ENCODE measurements around the gene ALG12. TPM values are rescaled to one million over a fixed set of nuclear protein-coding genes. Genes with fewer than 3 reads are reported as not detected.
"Not testable (repeated sequence)": the region's sequence is repeated elsewhere in the genome, so short reads cannot be mapped to it uniquely, and the experiment has no call there.

Gene ALG12
- total RNA-seq, 2 experiments from 2014 or later, result 21.4 to 28.5 TPM

- Mint-ChIP-seq H3K4me3 (peak overlapping the region; percentile 64), H3K27me3 (peaks cover 21% of the 10 kb centered on the region), H3K27ac (peak overlapping the region; percentile 79), H3K4me1 (peaks cover 44% of the 10 kb centered on the region)
- POLR2A ChIA-PET, result interaction anchor here (0.6 kb wide), 1 partner anchor 393 kb away, joined by 3 read pairs; no protein-coding TSS in a partner anchor
- DNase-seq; CTCF ChIA-PET; H3K36me3 Mint-ChIP-seq (ENCODE audit: low read depth); H3K9me3 Mint-ChIP-seq: not testable (repeated sequence)
These were observed 65.7 kb downstream of the ALG12 start for GRCh38 chr22:49852568-49852897.

- Mint-ChIP-seq H3K36me3 (ENCODE audit: low read depth) (peaks cover 5% of the 10 kb centered on the region), H3K4me1 (peaks cover 43% of the 10 kb centered on the region), H3K9me3 (no peaks in the 10 kb centered on the region), H3K4me3 (peak overlapping the region; percentile 56), H3K27ac (peak overlapping the region; percentile 67), H3K27me3 (peaks cover 33% of the 10 kb centered on the region)
- no peak for DNase-seq
- CTCF ChIA-PET, result no interaction called here
- POLR2A ChIA-PET, result no interaction called here
These were observed 67.1 kb downstream of the ALG12 start for GRCh38 chr22:49850959-49851802.

Small RNAs within 50 kb of the gene (microRNA-seq; reads per million reads assigned to microRNA genes)
- gene MIR6821 (ENCODE audit: borderline microRNAs expressed, borderline replicate concordance), result 2.1 reads per million, percentile 5 among the genes with 10 or more reads in this experiment

Other genes with a start within 250 kb of the ALG12 start
- gene BRD1, start 90.6 kb downstream of the ALG12 start, total RNA-seq, result 10 to 100 TPM; 46.9 to 49.2 TPM
- gene ZBED4, start 64.6 kb downstream of the ALG12 start, total RNA-seq, result 10 to 100 TPM; 20.0 to 20.8 TPM
- gene CRELD2, start 196 bp upstream of the ALG12 start, total RNA-seq, result 10 to 100 TPM; 42.4 to 47.9 TPM
- 10 to 100 TPM; 39.7 to 44.7 TPM for gene PIM3, start 42.3 kb upstream of the ALG12 start, total RNA-seq
- not detected for gene IL17REL, start 94.3 kb upstream of the ALG12 start, total RNA-seq
- not detected for gene TTLL8, start 139.9 kb upstream of the ALG12 start, total RNA-seq
- gene MLC1, start 167.0 kb upstream of the ALG12 start, total RNA-seq, result under 1 TPM; 0.25 to 0.83 TPM
- gene MOV10L1, start 171.6 kb upstream of the ALG12 start, total RNA-seq, result not detected